HEK293 (cell line): ENCODE results near the gene IMMP1L.

Experiments
- GLI2 ChIP-seq: fragments of 450-650 bp; formaldehyde crosslinking; IDR thresholded peaks from 2 replicates; pipeline ENCODE4; 2017; ENCODE audit warnings: missing biosample characterization, missing genetic modification characterization, low read depth, borderline replicate concordance
- GLI4 ChIP-seq: fragments of 450-650 bp; formaldehyde crosslinking; IDR thresholded peaks from 2 replicates; pipeline ENCODE4 v1.5.1; 2016; ENCODE audit warnings: missing biosample characterization, missing genetic modification characterization
- GLIS1 ChIP-seq: fragments of 450-650 bp; formaldehyde crosslinking; IDR thresholded peaks from 2 replicates; pipeline ENCODE4 v1.5.1; 2016; ENCODE audit warnings: missing biosample characterization, missing genetic modification characterization
- HOXC10 ChIP-seq: sonication (generic); formaldehyde crosslinking; IDR thresholded peaks from 2 replicates; pipeline ENCODE4 v1.8.1; 2023; ENCODE audit warnings: mild to moderate bottlenecking, missing genetic modification reagents
- MEIS1 ChIP-seq: sonication (generic); formaldehyde crosslinking; IDR thresholded peaks from 2 replicates; pipeline ENCODE4 v1.8.1; 2022; ENCODE audit warnings: missing genetic modification reagents, mild to moderate bottlenecking, borderline replicate concordance
- OSR2 ChIP-seq: fragments of 450-650 bp; formaldehyde crosslinking; IDR thresholded peaks from 2 replicates; pipeline ENCODE4 v1.5.1; 2016; ENCODE audit warnings: missing biosample characterization, missing genetic modification characterization
- OVOL3 ChIP-seq: fragments of 450-650 bp; formaldehyde crosslinking; IDR thresholded peaks from 2 replicates; pipeline ENCODE4 v1.5.1; 2016; ENCODE audit warnings: missing biosample characterization, missing genetic modification characterization
- ZBTB48 ChIP-seq: fragments of 450-650 bp; formaldehyde crosslinking; IDR thresholded peaks from 2 replicates; pipeline ENCODE4 v1.5.1; 2016; ENCODE audit warnings: missing biosample characterization, missing genetic modification characterization
- ZBTB8A ChIP-seq: fragments of 450-650 bp; formaldehyde crosslinking; IDR thresholded peaks from 2 replicates; pipeline ENCODE4 v1.5.1; 2016; ENCODE audit warnings: missing biosample characterization, missing genetic modification characterization
- ZFP3 ChIP-seq: fragments of 450-650 bp; formaldehyde crosslinking; IDR thresholded peaks from 2 replicates; pipeline ENCODE4 v1.5.1; 2016; ENCODE audit warnings: low read depth, missing biosample characterization, missing genetic modification characterization
- ZNF132 ChIP-seq: fragments of 450-650 bp; formaldehyde crosslinking; IDR thresholded peaks from 2 replicates; pipeline ENCODE4 v1.5.1; 2017; ENCODE audit warnings: missing biosample characterization, missing genetic modification characterization, borderline replicate concordance
- ZNF155 ChIP-seq: fragments of 450-650 bp; formaldehyde crosslinking; IDR thresholded peaks from 2 replicates; pipeline ENCODE4 v1.5.1; 2016; ENCODE audit warnings: missing biosample characterization, missing genetic modification characterization
- ZNF214 ChIP-seq: fragments of 450-650 bp; formaldehyde crosslinking; IDR thresholded peaks from 2 replicates; pipeline ENCODE4 v1.5.1; 2017; ENCODE audit warnings: missing biosample characterization, mild to moderate bottlenecking, missing genetic modification characterization, borderline replicate concordance
- ZNF239 ChIP-seq: fragments of 450-650 bp; formaldehyde crosslinking; IDR thresholded peaks from 2 replicates; pipeline ENCODE4 v1.5.1; 2016; ENCODE audit warnings: missing biosample characterization, missing genetic modification characterization
- ZNF24 ChIP-seq: fragments of 450-650 bp; formaldehyde crosslinking; IDR thresholded peaks from 2 replicates; pipeline ENCODE4 v1.5.1; 2016; ENCODE audit warnings: missing biosample characterization, missing genetic modification characterization
- ZNF266 ChIP-seq: fragments of 450-650 bp; formaldehyde crosslinking; IDR thresholded peaks from 2 replicates; pipeline ENCODE4 v1.5.1; 2016; ENCODE audit warnings: missing biosample characterization, missing genetic modification characterization, low read depth
- ZNF292 ChIP-seq: fragments of 450-650 bp; formaldehyde crosslinking; IDR thresholded peaks from 2 replicates; pipeline ENCODE4 v1.5.1; 2016; ENCODE audit warnings: low read depth, missing biosample characterization, missing genetic modification characterization, borderline replicate concordance
- ZNF350 ChIP-seq: fragments of 450-650 bp; formaldehyde crosslinking; IDR thresholded peaks from 2 replicates; pipeline ENCODE4 v1.5.0; 2017; ENCODE audit warnings: missing biosample characterization, mild to moderate bottlenecking, missing genetic modification characterization
- ZNF391 ChIP-seq: fragments of 450-650 bp; formaldehyde crosslinking; IDR thresholded peaks from 2 replicates; pipeline ENCODE4 v1.5.1; 2016; ENCODE audit warnings: low read depth, missing biosample characterization, missing genetic modification characterization, borderline replicate concordance
- ZNF514 ChIP-seq: fragments of 450-650 bp; formaldehyde crosslinking; IDR thresholded peaks from 2 replicates; pipeline ENCODE4 v1.5.1; 2016; ENCODE audit warnings: missing biosample characterization, missing genetic modification characterization
- ZNF585B ChIP-seq: fragments of 450-650 bp; formaldehyde crosslinking; IDR thresholded peaks from 2 replicates; pipeline ENCODE4 v1.5.1; 2016; ENCODE audit warnings: missing biosample characterization, missing genetic modification characterization
- ZNF626 ChIP-seq: fragments of 450-650 bp; sonication (Bioruptor Pico); formaldehyde crosslinking; IDR thresholded peaks from 2 replicates; pipeline ENCODE4 v1.5.1; 2018; ENCODE audit warnings: missing biosample characterization, missing genetic modification characterization, inconsistent platforms
- ZNF664 ChIP-seq: fragments of 450-650 bp; formaldehyde crosslinking; IDR thresholded peaks from 2 replicates; pipeline ENCODE4 v1.5.1; 2016; ENCODE audit warnings: missing biosample characterization, missing genetic modification characterization
- ZNF785 ChIP-seq: fragments of 450-650 bp; formaldehyde crosslinking; IDR thresholded peaks from 2 replicates; pipeline ENCODE4 v1.5.1; 2016; ENCODE audit warnings: missing biosample characterization, missing genetic modification characterization
- ZNF791 ChIP-seq: fragments of 450-650 bp; formaldehyde crosslinking; IDR thresholded peaks from 2 replicates; pipeline ENCODE4 v1.5.1; 2016; ENCODE audit warnings: missing biosample characterization, missing genetic modification characterization
- ZNF830 ChIP-seq: fragments of 450-650 bp; IDR thresholded peaks from 2 replicates; pipeline ENCODE4 v1.5.0; 2018; ENCODE audit warnings: missing biosample characterization, missing genetic modification characterization, low read depth, mild to moderate bottlenecking, moderate library complexity
- ZSCAN23 ChIP-seq: fragments of 450-650 bp; formaldehyde crosslinking; IDR thresholded peaks from 2 replicates; pipeline ENCODE4 v1.5.1; 2016; ENCODE audit warnings: missing biosample characterization, missing genetic modification characterization
- TF ChIP-seq, protein P1 (sequence below): fragments of 450-650 bp; formaldehyde crosslinking; IDR thresholded peaks from 2 replicates; pipeline ENCODE4 v1.5.1; 2016; ENCODE audit warnings: missing biosample characterization, missing genetic modification characterization
- TF ChIP-seq, protein P2 (sequence below): fragments of 450-650 bp; formaldehyde crosslinking; IDR thresholded peaks from 2 replicates; pipeline ENCODE4 v1.5.1; 2016; ENCODE audit warnings: missing biosample characterization, missing genetic modification characterization
- TF ChIP-seq, protein P3 (sequence below): fragments of 450-650 bp; formaldehyde crosslinking; conservative IDR thresholded peaks from 2 replicates; pipeline ENCODE4 v1.5.1; 2016; ENCODE audit warnings: low read depth, missing biosample characterization, missing genetic modification characterization
- TF ChIP-seq, protein P4 (sequence below): fragments of 450-650 bp; formaldehyde crosslinking; IDR thresholded peaks from 2 replicates; pipeline ENCODE4 v1.5.1; 2016; ENCODE audit warnings: missing biosample characterization, missing genetic modification characterization, borderline replicate concordance

Gene IMMP1L

DNA sequence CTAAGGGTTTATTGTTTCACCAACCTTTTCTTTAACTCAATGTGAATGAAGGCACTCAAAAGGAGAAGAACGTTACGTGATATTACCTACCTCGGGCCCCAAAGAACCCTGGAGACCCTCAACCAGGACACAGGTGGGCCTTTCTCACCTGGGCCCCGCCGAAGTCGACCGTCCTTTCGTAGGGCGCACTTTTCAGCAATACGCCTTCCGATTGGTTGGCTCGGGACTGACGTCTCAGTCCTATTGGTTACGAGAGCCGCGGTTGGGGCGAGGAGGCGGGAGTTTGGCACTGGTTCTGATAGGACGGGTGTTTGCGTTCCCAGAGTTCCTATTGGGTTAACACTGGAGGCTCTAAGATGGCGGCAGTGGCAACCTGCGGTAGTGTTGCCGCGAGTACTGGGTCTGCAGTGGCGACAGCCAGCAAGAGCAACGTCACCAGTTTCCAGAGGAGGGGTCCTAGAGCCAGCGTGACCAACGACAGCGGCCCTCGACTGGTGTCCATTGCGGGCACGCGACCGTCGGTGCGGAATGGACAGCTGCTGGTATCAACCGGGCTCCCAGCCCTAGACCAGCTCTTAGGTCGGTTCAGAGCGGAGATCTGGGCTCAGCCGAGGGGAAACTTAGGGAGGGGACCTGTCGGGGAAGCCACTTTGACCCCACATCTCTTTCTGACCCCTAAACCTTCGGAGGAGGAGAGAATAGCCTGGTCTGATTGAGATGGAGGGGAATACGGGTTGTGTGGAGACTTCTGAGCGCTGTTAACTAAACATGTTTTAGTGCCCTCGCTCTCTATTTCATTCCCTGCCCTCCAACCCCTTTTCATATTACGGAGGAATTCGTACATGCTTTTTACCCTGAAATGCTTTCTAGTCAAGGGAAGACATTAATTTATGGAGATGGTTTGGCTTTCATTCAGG is at the start of gene IMMP1L, which contains the start of gene ELP4 (continued):
- TF ChIP-seq, protein P1, sequence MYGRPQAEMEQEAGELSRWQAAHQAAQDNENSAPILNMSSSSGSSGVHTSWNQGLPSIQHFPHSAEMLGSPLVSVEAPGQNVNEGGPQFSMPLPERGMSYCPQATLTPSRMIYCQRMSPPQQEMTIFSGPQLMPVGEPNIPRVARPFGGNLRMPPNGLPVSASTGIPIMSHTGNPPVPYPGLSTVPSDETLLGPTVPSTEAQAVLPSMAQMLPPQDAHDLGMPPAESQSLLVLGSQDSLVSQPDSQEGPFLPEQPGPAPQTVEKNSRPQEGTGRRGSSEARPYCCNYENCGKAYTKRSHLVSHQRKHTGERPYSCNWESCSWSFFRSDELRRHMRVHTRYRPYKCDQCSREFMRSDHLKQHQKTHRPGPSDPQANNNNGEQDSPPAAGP (tag by site-specific recombination) = no peak
- TF ChIP-seq ZNF791 (no peak), ZFP3 (tag by site-specific recombination) (no peak), ZNF266 (tag by site-specific recombination) (no peak), ZBTB48 (peak; percentile 81), MEIS1 (CRISPR knock-in tag) (no peak), ZNF214 (tag by site-specific recombination) (no peak), ZSCAN23 (tag by site-specific recombination) (no peak), ZNF132 (tag by site-specific recombination) (no peak), GLI2 (tag by site-specific recombination) (no peak), ZNF350 (tag by site-specific recombination) (no peak), ZNF664 (tag by site-specific recombination) (no peak), ZNF830 (tag by site-specific recombination) (no peak), ZNF514 (tag by site-specific recombination) (no peak), ZNF626 (no peak), ZNF585B (tag by site-specific recombination) (no peak), OVOL3 (tag by site-specific recombination) (no peak), ZBTB8A (tag by site-specific recombination) (peak; percentile 68; the same call in 1 of the 2 replicates), ZNF391 (tag by site-specific recombination) (no peak), OSR2 (no peak), HOXC10 (CRISPR knock-in tag) (no peak), ZNF239 (tag by site-specific recombination) (no peak), ZNF785 (tag by site-specific recombination) (no peak), ZNF292 (no peak), GLIS1 (tag by site-specific recombination) (no peak), GLI4 (tag by site-specific recombination) (no peak), ZNF24 (tag by site-specific recombination) (no peak), ZNF155 (tag by site-specific recombination) (no peak)
- TF ChIP-seq, protein P2, sequence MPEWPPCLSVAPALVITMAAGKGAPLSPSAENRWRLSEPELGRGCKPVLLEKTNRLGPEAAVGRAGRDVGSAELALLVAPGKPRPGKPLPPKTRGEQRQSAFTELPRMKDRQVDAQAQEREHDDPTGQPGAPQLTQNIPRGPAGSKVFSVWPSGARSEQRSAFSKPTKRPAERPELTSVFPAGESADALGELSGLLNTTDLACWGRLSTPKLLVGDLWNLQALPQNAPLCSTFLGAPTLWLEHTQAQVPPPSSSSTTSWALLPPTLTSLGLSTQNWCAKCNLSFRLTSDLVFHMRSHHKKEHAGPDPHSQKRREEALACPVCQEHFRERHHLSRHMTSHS (tag by site-specific recombination) = no peak
- TF ChIP-seq, protein P3, sequence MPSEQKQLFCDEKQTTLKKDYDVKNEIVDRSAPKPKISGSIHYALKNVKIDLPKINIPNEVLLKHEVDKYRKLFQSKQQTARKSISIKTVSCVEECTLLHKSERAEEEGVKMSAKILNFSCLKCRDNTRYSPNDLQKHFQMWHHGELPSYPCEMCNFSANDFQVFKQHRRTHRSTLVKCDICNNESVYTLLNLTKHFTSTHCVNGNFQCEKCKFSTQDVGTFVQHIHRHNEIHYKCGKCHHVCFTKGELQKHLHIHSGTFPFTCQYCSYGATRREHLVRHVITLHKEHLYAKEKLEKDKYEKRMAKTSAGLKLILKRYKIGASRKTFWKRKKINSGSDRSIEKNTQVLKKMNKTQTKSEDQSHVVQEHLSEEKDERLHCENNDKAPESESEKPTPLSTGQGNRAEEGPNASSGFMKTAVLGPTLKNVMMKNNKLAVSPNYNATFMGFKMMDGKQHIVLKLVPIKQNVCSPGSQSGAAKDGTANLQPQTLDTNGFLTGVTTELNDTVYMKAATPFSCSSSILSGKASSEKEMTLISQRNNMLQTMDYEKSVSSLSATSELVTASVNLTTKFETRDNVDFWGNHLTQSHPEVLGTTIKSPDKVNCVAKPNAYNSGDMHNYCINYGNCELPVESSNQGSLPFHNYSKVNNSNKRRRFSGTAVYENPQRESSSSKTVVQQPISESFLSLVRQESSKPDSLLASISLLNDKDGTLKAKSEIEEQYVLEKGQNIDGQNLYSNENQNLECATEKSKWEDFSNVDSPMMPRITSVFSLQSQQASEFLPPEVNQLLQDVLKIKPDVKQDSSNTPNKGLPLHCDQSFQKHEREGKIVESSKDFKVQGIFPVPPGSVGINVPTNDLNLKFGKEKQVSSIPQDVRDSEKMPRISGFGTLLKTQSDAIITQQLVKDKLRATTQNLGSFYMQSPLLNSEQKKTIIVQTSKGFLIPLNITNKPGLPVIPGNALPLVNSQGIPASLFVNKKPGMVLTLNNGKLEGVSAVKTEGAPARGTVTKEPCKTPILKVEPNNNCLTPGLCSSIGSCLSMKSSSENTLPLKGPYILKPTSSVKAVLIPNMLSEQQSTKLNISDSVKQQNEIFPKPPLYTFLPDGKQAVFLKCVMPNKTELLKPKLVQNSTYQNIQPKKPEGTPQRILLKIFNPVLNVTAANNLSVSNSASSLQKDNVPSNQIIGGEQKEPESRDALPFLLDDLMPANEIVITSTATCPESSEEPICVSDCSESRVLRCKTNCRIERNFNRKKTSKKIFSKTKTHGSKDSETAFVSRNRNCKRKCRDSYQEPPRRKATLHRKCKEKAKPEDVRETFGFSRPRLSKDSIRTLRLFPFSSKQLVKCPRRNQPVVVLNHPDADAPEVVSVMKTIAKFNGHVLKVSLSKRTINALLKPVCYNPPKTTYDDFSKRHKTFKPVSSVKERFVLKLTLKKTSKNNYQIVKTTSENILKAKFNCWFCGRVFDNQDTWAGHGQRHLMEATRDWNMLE (tag by site-specific recombination) = no peak
- TF ChIP-seq, protein P4, sequence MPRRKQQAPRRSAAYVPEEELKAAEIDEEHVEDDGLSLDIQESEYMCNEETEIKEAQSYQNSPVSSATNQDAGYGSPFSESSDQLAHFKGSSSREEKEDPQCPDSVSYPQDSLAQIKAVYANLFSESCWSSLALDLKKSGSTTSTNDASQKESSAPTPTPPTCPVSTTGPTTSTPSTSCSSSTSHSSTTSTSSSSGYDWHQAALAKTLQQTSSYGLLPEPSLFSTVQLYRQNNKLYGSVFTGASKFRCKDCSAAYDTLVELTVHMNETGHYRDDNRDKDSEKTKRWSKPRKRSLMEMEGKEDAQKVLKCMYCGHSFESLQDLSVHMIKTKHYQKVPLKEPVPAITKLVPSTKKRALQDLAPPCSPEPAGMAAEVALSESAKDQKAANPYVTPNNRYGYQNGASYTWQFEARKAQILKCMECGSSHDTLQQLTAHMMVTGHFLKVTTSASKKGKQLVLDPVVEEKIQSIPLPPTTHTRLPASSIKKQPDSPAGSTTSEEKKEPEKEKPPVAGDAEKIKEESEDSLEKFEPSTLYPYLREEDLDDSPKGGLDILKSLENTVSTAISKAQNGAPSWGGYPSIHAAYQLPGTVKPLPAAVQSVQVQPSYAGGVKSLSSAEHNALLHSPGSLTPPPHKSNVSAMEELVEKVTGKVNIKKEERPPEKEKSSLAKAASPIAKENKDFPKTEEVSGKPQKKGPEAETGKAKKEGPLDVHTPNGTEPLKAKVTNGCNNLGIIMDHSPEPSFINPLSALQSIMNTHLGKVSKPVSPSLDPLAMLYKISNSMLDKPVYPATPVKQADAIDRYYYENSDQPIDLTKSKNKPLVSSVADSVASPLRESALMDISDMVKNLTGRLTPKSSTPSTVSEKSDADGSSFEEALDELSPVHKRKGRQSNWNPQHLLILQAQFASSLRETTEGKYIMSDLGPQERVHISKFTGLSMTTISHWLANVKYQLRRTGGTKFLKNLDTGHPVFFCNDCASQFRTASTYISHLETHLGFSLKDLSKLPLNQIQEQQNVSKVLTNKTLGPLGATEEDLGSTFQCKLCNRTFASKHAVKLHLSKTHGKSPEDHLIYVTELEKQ (tag by site-specific recombination) = no peak
